SU-DHL-6 (cell line): ENCODE measurements around the gene NIN.

Source experiments
- H2AFZ ChIP-seq: fragments of 200-600 bp; sonication (generic); 2 replicates; pipeline ENCODE4 v1.6.1; 2014; ENCODE audit warnings: low read depth, mild to moderate bottlenecking, moderate library complexity, mixed read lengths, antibody characterized with exemption, low read length; ENCODE audit not compliant: severe bottlenecking
- H3F3A ChIP-seq: fragments of 200-600 bp; shearing (Covaris generic); 2 replicates; pipeline ENCODE4 v1.6.0; 2016; ENCODE audit warnings: antibody characterized with exemption, mild to moderate bottlenecking; ENCODE audit not compliant: insufficient read depth
- H3K27ac ChIP-seq: fragments of 200-600 bp; sonication (generic); 2 replicates; pipeline ENCODE4 v1.5.1; 2016; ENCODE audit warnings: low read depth, mild to moderate bottlenecking, low read length, moderate library complexity, mixed read lengths
- H3K27me3 ChIP-seq: fragments of 200-600 bp; sonication (generic), shearing (Covaris generic); 2 replicates; pipeline ENCODE4 v1.6.0; 2014; ENCODE audit warnings: mild to moderate bottlenecking, low read length
- H3K36me3 ChIP-seq: fragments of 200-600 bp; sonication (generic); 2 replicates; pipeline ENCODE4 v1.6.1; 2014; ENCODE audit warnings: mild to moderate bottlenecking, low read length, mixed read lengths
- H3K4me2 ChIP-seq: fragments of 300-600, 200-600 bp; shearing (Covaris generic), sonication (generic); 2 replicates; pipeline ENCODE4 v1.6.0; 2014; ENCODE audit warnings: low read length, low read depth, mild to moderate bottlenecking; ENCODE audit not compliant: poor library complexity, severe bottlenecking
- H3K4me3 ChIP-seq: fragments of 200-600 bp; sonication (generic); 2 replicates; pipeline ENCODE4 v1.5.1; 2014; ENCODE audit warnings: antibody characterized with exemption, low read length, mild to moderate bottlenecking, mixed read lengths; ENCODE audit not compliant: insufficient read depth, poor library complexity, severe bottlenecking
- H3K79me2 ChIP-seq: fragments of 200-600 bp; sonication (generic); 2 replicates; pipeline ENCODE4 v1.6.1; 2014; ENCODE audit warnings: mild to moderate bottlenecking, low read length, moderate library complexity; ENCODE audit not compliant: insufficient read depth
- H3K9ac ChIP-seq: fragments of 200-600 bp; sonication (generic); 2 replicates; pipeline ENCODE4 v1.7.0; 2014; ENCODE audit warnings: mild to moderate bottlenecking, low read length
- H3K9me2 ChIP-seq: fragments of 200-600 bp; sonication (generic); replicated peaks from 2 replicates; pipeline ENCODE4 v1.6.1; 2014; ENCODE audit warnings: low read length; ENCODE audit not compliant: insufficient read depth
- H3K9me3 ChIP-seq: fragments of 200-600 bp; sonication (generic); 2 replicates; pipeline ENCODE4 v1.6.1; 2014; ENCODE audit warnings: low read length, mixed read lengths; ENCODE audit not compliant: insufficient read depth
- H4K20me1 ChIP-seq: fragments of 200-600 bp; sonication (generic); 2 replicates; pipeline ENCODE4 v1.6.1; 2014; ENCODE audit warnings: low read depth, mild to moderate bottlenecking, antibody characterized with exemption, low read length, moderate library complexity, mixed read lengths
- EZH2phosphoT487 ChIP-seq: fragments of 200-600 bp; sonication (generic), shearing (Covaris generic); conservative IDR thresholded peaks from 2 replicates; pipeline ENCODE4 v1.6.1; 2018; ENCODE audit warnings: mild to moderate bottlenecking, antibody characterized with exemption, low read length, moderate library complexity, mixed read lengths
- TF ChIP-seq, protein P1 (sequence below): fragments of 200-600 bp; sonication (generic); IDR thresholded peaks from one replicate; pipeline ENCODE4 v1.5.1; 2017; ENCODE audit warnings: antibody characterized with exemption, mild to moderate bottlenecking, low read length, moderate library complexity; ENCODE audit not compliant: insufficient read depth, poor library complexity, severe bottlenecking

The NIN gene

DNA sequence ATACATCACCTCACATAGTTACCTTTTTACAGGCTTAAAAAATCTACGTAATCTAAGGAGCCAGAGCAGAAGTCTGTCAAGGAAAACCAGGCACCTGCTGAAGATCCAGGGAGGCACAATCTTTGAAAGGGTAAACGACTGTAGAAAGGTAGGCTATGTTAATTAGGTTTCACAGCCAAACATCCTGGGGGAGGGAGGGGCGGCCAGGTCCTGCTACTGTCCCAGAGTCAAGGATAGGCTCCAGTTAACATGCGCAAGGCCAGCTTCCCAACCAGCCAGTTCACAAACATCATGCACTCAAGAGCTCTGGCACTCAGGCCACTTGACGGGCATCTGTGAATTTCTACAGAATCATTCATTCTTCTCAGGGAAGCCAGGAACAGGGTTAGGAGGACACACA lies 22.9 kb downstream of the NIN start:
- Histone ChIP-seq H3K9me3 (no peaks in the 10 kb centered on the region), H3K79me2 (peaks cover 90% of the 10 kb centered on the region), H3K27me3 (no peaks in the 10 kb centered on the region), H2AFZ (no peak overlapping the region), H3K27ac (no peak overlapping the region), H3K4me2 (no peak overlapping the region), H3K9me2 (no peaks in the 10 kb centered on the region), H4K20me1 (no peaks in the 10 kb centered on the region), H3K4me3 (no peak overlapping the region), H3K36me3 (peaks cover 23% of the 10 kb centered on the region), H3K9ac (no peak overlapping the region), H3F3A (peaks cover 3% of the 10 kb centered on the region)
- TF ChIP-seq, protein P1, sequence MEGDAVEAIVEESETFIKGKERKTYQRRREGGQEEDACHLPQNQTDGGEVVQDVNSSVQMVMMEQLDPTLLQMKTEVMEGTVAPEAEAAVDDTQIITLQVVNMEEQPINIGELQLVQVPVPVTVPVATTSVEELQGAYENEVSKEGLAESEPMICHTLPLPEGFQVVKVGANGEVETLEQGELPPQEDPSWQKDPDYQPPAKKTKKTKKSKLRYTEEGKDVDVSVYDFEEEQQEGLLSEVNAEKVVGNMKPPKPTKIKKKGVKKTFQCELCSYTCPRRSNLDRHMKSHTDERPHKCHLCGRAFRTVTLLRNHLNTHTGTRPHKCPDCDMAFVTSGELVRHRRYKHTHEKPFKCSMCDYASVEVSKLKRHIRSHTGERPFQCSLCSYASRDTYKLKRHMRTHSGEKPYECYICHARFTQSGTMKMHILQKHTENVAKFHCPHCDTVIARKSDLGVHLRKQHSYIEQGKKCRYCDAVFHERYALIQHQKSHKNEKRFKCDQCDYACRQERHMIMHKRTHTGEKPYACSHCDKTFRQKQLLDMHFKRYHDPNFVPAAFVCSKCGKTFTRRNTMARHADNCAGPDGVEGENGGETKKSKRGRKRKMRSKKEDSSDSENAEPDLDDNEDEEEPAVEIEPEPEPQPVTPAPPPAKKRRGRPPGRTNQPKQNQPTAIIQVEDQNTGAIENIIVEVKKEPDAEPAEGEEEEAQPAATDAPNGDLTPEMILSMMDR = no peak
- no peak for TF ChIP-seq EZH2phosphoT487

DNA sequence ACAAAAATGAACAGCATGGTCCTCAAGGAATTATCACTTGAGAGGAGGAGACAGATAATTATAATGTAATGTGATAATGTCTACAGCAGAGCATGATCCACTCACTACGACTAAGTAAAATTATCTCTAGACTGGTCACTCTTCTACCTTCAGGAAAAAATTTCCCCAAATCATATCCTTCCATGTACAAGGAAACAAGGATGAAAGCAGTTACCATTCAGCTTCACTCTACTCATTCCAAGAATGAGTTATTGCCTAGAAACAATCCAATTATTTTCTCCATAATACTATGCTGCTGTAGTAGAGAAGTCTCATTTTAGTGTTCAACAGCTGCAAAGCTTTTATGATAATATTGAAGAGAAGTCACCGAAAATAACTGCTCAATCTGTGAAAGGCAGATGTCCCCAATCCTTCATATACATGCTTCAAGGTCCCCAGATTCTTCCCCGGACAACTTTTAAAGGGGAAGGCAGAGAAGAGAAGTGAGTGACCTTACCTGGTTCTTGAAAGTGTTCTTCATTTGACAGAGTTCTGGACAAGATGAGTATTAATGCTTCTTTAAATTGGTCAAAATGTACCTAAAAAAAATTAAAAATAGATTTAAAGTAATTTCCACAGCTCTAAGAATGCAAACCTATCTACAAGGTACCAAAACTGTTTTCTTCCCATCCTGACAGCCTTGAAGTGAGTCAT lies 24.6 kb downstream of the NIN start:
- no peak for TF ChIP-seq EZH2phosphoT487
- TF ChIP-seq, protein P1 = no peak
- peaks cover 85% of the 10 kb centered on the region for H3K79me2 ChIP-seq

GRCh38 chr14:50805396-50805795 lies 25.6 kb downstream of the NIN start:
- Histone ChIP-seq H3K36me3 (peaks cover 31% of the 10 kb centered on the region), H3K9me3 (no peaks in the 10 kb centered on the region), H4K20me1 (peaks cover 3% of the 10 kb centered on the region; the same call in 1 of the 2 replicates), H3K9me2 (no peaks in the 10 kb centered on the region), H3K9ac (no peak overlapping the region), H3K27me3 (no peaks in the 10 kb centered on the region), H3K79me2 (peaks cover 77% of the 10 kb centered on the region), H3K4me3 (no peak overlapping the region), H3F3A (peaks cover 8% of the 10 kb centered on the region; the same call in 1 of the 2 replicates), H3K27ac (no peak overlapping the region), H2AFZ (no peak overlapping the region), H3K4me2 (no peak overlapping the region)
- no peak for TF ChIP-seq EZH2phosphoT487
- TF ChIP-seq, protein P1 = no peak

More for the DNA sequence above, 24.6 kb downstream of the NIN start:
- Histone ChIP-seq H3K9me2 (no peaks in the 10 kb centered on the region), H3K9me3 (no peaks in the 10 kb centered on the region), H3K4me2 (no peak overlapping the region), H3K36me3 (peaks cover 29% of the 10 kb centered on the region), H3K9ac (no peak overlapping the region), H3K27me3 (no peaks in the 10 kb centered on the region), H2AFZ (no peak overlapping the region), H3K4me3 (no peak overlapping the region), H4K20me1 (peaks cover 3% of the 10 kb centered on the region; the same call in 1 of the 2 replicates), H3K27ac (no peak overlapping the region), H3F3A (peaks cover 6% of the 10 kb centered on the region; the same call in 1 of the 2 replicates)
